ENCODE data around the gene UNC13B. TPM values are rescaled to one million over a fixed set of nuclear protein-coding genes. Genes with fewer than 3 reads are reported as not detected.

UNC13B gene
- total and polyA plus RNA-seq, 2 experiments from 2014 or later = 8.7 to 52.1 TPM

GRCh38 chr9:35414889-35415288, 253.1 kb downstream of the UNC13B start:
- Histone ChIP-seq H3F3A (replicated peaks; ENCODE audit: low read depth) (no peaks in the 10 kb centered on the region), H2AFZ (no peak overlapping the region), H3K79me2 (replicated peaks; ENCODE audit: insufficient read depth) (no peaks in the 10 kb centered on the region), H3K4me3 (no peak overlapping the region), H3K9me2 (ENCODE audit: insufficient read depth) (no peaks in the 10 kb centered on the region), H3K4me1 (ENCODE audit: insufficient read depth) (no peaks in the 10 kb centered on the region), H3K27me3 (ENCODE audit: insufficient read depth) (no peaks in the 10 kb centered on the region), H3K4me2 (no peak overlapping the region), H3K27ac (ENCODE audit: low read depth) (no peak overlapping the region), H3K36me3 (ENCODE audit: insufficient read depth) (no peaks in the 10 kb centered on the region), H4K20me1 (replicated peaks; ENCODE audit: insufficient read depth) (no peaks in the 10 kb centered on the region)
- Mint-ChIP-seq H3K4me3 (no peak overlapping the region), H3K27me3 (ENCODE audit: insufficient read depth, low read depth, poor library complexity) (peaks cover 2% of the 10 kb centered on the region), H3K9me3 (no peaks in the 10 kb centered on the region), H3K27ac (no peak overlapping the region), H3K36me3 (ENCODE audit: low read depth) (no peaks in the 10 kb centered on the region), H3K4me1 (peaks cover 10% of the 10 kb centered on the region; the same call in 2 of the 3 replicates)
- no peak for DNase-seq (ENCODE audit: low spot score)
- no peak for ATAC-seq
- TF ChIP-seq POLR2AphosphoS5 (IDR thresholded peaks at IDR 0.05; ENCODE audit: low read depth) (no peak), ZNF331 (CRISPR knock-in tag; IDR thresholded peaks at IDR 0.05; ENCODE audit: low read depth) (no peak), REST (IDR thresholded peaks at IDR 0.05; ENCODE audit: unreplicated experiment) (no peak), EZH2 (IDR thresholded peaks at IDR 0.05; ENCODE audit: low read depth, unreplicated experiment) (no peak), JUNB (IDR thresholded peaks at IDR 0.05; ENCODE audit: unreplicated experiment) (no peak), CREB1 (CRISPR knock-in tag; IDR thresholded peaks at IDR 0.05; ENCODE audit: low read depth) (no peak), CTCF (conservative IDR thresholded peaks at IDR 0.05; ENCODE audit: low read depth in 2 of 2) (no peak), NANOG (IDR thresholded peaks at IDR 0.05; ENCODE audit: borderline replicate concordance) (no peak)

- Mint-ChIP-seq H3K27ac (no peak overlapping the region), H3K4me1 (peaks cover 10% of the 10 kb centered on the region; the same call in 2 of the 3 replicates), H3K4me3 (no peak overlapping the region), H3K36me3 (ENCODE audit: low read depth) (no peaks in the 10 kb centered on the region), H3K9me3 (no peaks in the 10 kb centered on the region), H3K27me3 (ENCODE audit: insufficient read depth, low read depth, poor library complexity) (peaks cover 2% of the 10 kb centered on the region)
- Histone ChIP-seq H2AFZ (no peak overlapping the region), H3K4me2 (no peak overlapping the region), H3K4me1 (ENCODE audit: insufficient read depth) (no peaks in the 10 kb centered on the region), H3K27ac (ENCODE audit: low read depth) (no peak overlapping the region), H3K36me3 (ENCODE audit: insufficient read depth) (no peaks in the 10 kb centered on the region), H3K4me3 (no peak overlapping the region), H3K9me2 (ENCODE audit: insufficient read depth) (no peaks in the 10 kb centered on the region), H3K27me3 (ENCODE audit: insufficient read depth) (no peaks in the 10 kb centered on the region), H4K20me1 (replicated peaks; ENCODE audit: insufficient read depth) (no peaks in the 10 kb centered on the region), H3F3A (replicated peaks; ENCODE audit: low read depth) (no peaks in the 10 kb centered on the region), H3K79me2 (replicated peaks; ENCODE audit: insufficient read depth) (no peaks in the 10 kb centered on the region)
- TF ChIP-seq CTCF (conservative IDR thresholded peaks at IDR 0.05; ENCODE audit: low read depth in 2 of 2) (peak; percentile 50 to 73; a peak in 3 of 4 replicates), REST (IDR thresholded peaks at IDR 0.05; ENCODE audit: unreplicated experiment) (no peak), ZNF331 (CRISPR knock-in tag; IDR thresholded peaks at IDR 0.05; ENCODE audit: low read depth) (no peak), STAT1 (IDR thresholded peaks at IDR 0.05; ENCODE audit: unreplicated experiment) (no peak)
- DNase-seq (ENCODE audit: low spot score) = peak; percentile 67
- ATAC-seq = peak; percentile 99
Observed at GRCh38 chr9:35415402-35416097, 253.7 kb downstream of the UNC13B start.
